Transverse colon (tissue), 4 donors: ENCODE data around the gene FSTL5.

ENCODE experiments used
- CTCF ChIP-seq, 5 experiments: fragments of 200-600 bp in 3 of 5; fragments of 450-650 bp in 2 of 5; sonication (generic) in 3 of 5; IDR thresholded peaks; 1 replicate in 2 of 5; 2 replicates in 3 of 5; pipeline ENCODE4 v1.5.1; 2016 to 2017; ENCODE audit warnings: antibody characterized with exemption in 5 of 5, inconsistent platforms in 3 of 5, mild to moderate bottlenecking in 2 of 5, moderate library complexity in 1 of 5
- EP300 ChIP-seq: sonication (generic); formaldehyde crosslinking; IDR thresholded peaks from one replicate; pipeline ENCODE4 v1.6.1; 2017; ENCODE audit warnings: antibody characterized with exemption, low read depth
- POLR2A ChIP-seq: fragments of 450-650 bp; IDR thresholded peaks from one replicate; pipeline ENCODE4 v1.6.1; 2016; ENCODE audit warnings: antibody characterized with exemption, mild to moderate bottlenecking, moderate library complexity
- POLR2AphosphoS5 ChIP-seq, 3 donors: sonication (generic); formaldehyde crosslinking; IDR thresholded peaks; one replicate each; pipeline ENCODE4 v1.6.1; 2016; ENCODE audit warnings: antibody characterized with exemption in 3 of 3

GRCh38 chr4:161359491-161359890 is 804.3 kb downstream of the FSTL5 start:
- TF ChIP-seq POLR2AphosphoS5 (IDR thresholded peaks at IDR 0.05): no peak
- no peak for TF ChIP-seq CTCF (IDR thresholded peaks at IDR 0.05)
- TF ChIP-seq EP300: no peak
- no peak for TF ChIP-seq POLR2A
